HUDEP-2 (cell line): ENCODE results near the gene CHRM5.
"Not testable (repeated sequence)": the region's sequence is repeated elsewhere in the genome, so short reads cannot be mapped to it uniquely, and the experiment has no call there.

ENCODE experiments used
- DNase-seq, 76 experiments: peaks; one replicate each; lab custom pipeline; 2025; ENCODE audit not compliant: unreplicated experiment in 76 of 76; lab: John Stamatoyannopoulos, UW

The CHRM5 gene

DNA sequence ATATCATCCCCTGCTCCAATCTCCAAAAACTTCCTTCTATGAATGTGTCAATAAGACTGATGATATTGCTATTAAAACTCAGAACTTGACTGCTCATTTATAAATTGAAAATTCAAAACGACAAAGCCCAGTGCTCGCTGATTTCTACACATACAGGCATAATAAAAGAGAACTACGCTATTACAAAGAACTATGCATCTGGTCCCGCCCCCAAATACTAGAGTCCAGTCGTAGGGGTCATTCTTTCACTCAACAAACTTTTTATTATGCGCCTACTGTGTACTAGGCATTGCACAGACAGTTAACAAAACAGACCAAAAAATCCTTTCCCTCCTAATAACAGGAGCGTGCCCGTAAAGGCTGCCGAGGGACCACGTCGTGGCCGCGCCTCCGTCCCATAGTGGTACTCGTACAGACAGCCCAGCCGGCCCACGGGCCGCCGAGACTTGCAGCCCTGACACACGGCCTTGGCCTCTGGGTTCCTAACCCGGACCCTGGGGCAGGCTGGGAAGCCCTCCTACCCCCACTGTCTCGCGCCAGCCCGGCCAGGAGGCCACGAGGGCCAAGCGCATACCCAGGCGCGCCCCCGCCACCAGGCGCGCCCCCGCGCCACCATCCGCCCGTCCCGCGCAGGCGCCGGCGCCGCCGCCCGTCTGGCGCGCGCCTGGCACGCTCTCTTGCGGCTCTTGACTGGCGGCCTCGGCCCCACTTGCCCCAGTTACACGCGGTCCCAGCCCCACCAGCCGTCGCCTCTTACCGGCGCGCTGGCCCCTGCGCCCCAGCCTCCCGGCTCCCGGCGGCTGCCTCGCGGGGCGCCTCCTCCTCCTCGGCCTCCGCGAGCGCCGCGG lies 70.0 kb downstream of the CHRM5 start:
- peak in 71 of 76 experiments; percentile 16 to 91 (median 60) for DNase-seq

DNA sequence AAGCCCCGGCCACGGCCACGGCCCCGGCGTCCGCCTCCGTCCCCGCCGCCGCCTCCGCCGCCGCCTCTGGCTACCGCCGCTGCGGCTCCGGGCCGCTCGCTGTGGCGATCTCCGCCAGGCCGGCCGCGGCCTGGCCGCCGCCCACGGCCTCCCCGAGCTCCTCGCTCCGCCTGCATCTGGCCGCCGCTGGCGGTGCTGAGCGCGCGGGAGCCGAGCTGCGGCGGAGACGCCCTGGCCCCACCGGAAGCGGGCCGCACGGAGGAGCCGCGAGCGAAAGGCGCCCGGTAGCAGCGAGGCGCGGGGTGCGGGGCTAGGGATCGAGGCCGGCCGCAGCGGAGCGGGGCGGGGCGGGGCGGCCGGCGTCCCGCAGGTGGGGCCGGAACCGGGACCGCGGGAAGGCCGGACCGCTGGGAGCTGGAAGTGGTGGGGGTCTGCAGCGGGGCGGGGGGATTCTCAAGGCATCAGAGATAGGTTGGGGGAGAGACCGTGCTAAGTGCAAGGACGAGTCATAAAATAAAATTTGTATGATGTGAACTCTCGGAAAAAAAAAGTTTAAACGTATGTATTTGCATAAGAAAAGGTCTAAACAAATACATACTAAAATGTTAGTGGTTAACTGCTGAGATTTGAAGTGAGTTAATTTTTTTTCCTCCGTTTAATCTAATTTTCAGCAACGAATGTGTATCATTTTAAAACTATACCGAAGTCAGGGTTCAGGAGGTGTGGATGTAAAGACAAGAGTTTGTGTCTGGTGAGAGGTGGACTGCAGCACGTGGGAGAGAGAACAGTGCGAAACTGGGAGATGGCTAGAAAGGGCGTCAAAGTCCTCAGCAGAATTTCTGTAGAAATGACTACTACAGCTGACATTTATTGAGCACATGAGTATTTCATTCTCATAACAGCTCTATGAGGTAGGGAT lies 70.8 kb downstream of the CHRM5 start, which contains the start of gene AVEN:
Gene AVEN (minus strand): TSS at position 334 of the 919 bp plus-strand sequence. CDS start 158 bp downstream, at position 176.
- peak in 38 of 76 experiments; percentile 4 to 60 (median 28) for DNase-seq

DNA sequence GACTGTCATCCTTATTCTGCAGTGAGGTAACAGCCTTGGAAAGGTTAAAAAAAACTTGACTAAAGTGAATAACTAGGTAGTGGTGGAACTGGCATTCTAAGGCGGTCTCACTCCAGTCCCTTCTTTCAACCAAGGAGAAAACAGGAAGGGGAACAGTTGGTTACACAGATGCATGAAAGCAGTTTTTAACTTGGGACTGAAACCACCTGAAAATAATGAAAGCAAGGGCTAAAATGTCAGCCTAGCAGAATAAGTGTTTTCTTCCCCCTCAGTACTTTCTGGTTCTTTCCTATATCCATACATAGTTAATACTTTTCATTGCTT lies 71.5 kb downstream of the CHRM5 start:
- peak in 1 of 76 experiments; percentile 26 for DNase-seq

DNA sequence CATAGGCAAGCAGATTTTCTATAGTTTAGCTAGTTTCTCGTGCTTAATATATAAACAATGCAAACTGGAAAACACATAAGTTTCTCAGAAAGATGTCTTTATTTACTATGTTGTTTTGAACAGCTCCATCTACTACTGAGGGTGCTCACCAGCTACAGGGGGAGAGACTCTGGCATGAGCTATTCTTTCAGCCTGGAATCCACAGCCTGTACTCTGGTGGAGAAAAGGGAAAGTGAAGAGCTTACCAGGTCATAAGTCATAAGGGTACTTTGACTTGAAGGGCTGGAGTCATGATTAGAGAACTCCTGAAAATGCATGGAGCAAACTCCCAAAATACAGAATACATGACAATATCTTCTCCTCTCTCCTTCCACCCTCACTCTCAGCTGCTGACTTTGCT lies 75.1 kb downstream of the CHRM5 start:
- DNase-seq = no peak

DNA sequence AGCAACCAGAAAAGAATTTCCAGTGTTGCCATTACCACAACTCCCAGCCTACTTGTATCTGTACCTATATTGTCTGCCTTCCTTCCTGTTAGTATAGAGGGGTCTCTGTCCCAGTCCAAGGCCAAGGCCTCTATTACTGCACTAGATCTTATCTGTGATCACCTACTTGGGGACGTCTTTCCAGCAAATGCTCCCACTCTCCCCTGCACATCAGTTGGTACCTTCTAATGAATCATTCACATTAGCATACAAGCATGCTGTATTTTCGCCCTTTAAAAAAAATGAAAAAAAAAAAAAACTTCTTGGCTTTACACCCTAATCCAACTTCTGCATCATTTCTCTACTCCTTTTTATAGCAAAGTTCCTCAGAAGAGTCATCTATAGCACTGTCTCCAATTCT lies 75.5 kb downstream of the CHRM5 start:
- DNase-seq = no peak

DNA sequence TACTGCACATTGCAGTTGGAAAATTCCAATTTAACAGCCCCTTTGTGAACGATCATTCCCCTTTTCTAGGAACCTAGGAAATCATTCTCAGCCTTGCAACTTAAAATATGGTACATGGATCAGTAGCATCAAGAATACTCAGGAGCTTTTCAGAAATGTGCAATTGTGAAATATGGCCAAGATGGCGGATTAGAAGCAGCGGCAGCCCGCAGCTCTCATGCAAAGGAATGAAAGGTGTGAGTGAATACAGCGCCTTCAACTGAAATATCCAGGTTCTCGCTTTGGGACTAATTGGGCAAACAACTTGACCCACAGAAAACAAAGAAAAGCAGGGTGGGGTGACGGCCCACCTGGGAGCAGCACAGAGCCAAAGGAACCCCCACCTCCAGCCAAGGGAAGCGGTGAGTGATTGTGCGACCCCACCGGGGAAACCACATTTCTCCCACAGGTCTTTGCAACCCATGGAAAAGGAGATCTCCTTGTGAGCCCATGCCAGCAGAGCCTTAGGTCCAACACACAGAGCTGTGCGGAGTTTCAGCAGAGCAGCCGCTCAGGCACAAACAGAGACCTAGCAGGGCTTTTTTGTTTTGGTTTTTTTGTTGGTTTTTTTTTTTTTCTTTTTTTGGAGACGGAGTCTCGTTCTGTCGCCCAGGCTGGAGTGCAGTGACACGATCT lies 78.3 kb downstream of the CHRM5 start:
- DNase-seq = no peak

DNA sequence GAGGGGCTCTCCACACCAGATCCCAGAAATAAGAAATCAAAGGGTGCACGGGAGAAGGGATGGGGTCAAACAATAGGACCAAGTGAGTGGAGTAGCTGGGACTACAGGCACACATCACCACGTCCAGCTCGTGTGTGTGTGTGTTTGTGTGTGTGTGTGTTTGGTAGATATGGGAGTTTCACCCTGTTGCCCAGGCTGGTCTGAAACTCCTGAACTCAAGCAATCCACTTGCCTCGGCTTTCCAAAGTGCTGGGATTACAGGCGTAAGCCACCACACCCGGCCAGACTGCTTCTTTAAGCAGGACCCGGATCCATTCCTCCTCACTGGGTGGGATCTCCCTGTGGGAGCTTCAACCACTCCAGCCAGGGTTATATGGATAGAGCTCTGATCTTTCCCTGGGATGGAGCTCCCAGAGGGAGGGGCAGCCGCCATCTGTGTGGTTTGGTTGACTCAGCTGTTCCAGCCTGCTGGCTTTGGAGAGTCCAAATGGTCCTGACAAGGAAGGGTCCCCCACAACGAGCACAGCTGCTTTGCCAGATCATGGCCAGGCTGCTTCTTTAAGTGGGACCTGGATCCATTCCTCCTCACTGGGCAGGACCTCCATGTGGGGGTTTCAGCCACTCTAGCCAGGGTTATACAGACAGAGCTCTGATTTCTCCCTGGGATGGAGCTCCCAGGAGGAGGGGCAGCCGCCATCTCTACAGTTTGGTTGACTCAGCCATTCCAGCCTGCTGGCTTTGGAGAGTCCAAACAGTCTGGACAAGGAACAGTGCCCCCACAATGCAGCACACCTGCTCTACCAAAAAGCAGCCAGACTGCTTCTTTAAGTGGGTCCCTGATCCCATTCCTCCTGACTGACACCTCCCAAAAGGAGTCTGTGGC lies 79.8 kb downstream of the CHRM5 start:
- DNase-seq = no peak

DNA sequence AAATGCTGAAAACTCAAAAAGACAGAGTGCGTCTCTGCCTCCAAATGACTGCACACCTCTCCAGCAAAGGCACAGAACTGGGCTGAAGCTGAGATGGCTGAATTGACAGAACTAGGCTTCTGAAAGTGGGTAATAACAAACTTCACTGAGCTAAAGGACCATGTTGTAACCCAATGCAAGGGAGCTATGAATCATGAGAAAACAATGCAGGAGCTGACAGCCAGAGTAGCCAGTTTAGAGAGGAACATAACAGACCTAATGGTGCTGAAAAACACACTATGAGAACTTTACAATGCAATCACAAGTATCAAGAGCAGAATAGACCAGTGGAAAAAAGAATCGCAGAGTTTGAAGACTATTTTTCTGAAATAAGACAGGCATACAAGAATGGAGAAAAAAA lies 80.8 kb downstream of the CHRM5 start:
- DNase-seq = no peak

DNA sequence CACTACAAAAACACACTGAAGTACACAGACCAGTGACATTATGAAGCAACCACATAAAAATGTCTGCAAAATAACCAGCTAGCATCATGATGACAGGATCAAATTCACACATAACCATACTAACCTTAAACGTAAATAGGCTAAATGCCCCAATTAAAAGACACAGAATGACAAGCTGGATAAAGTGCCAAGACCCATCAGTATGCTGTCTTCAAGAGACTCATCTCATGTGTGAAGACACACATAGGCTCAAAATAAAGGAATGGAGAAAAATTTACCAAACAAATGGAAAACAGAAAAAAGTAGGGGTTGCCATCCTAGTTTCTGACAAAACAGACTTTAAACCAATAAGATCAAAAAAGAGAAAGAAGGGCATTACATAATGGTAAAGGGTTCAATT lies 82.1 kb downstream of the CHRM5 start:
- DNase-seq = not testable (repeated sequence)

DNA sequence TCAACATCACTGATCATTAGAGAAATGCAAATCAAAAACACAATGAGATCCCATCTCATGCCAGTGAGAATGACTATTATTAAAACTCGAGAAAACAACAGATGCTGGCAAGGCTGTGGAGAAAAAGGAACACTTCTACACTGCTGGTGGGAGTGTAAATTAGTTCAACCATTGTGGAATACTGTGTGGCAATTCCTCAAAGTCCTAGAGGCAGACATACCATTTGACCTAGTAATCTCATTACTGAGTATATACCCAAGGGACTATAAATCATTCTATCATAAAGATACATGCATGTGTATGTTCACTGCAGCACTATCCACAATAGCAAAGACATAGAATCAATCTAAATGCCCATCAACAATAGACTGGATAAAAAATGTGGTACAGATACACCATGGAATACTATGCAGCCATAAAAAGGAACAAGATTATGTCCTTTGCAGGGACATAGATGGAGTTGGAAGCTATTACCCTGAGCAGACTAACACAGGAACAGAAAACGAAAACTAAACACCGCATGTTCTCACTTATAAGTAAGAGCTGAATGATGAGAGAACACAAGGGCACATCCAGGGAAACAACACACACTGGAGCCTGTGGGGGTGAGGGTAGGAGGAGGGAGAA lies 85.9 kb downstream of the CHRM5 start:
- no peak for DNase-seq

DNA sequence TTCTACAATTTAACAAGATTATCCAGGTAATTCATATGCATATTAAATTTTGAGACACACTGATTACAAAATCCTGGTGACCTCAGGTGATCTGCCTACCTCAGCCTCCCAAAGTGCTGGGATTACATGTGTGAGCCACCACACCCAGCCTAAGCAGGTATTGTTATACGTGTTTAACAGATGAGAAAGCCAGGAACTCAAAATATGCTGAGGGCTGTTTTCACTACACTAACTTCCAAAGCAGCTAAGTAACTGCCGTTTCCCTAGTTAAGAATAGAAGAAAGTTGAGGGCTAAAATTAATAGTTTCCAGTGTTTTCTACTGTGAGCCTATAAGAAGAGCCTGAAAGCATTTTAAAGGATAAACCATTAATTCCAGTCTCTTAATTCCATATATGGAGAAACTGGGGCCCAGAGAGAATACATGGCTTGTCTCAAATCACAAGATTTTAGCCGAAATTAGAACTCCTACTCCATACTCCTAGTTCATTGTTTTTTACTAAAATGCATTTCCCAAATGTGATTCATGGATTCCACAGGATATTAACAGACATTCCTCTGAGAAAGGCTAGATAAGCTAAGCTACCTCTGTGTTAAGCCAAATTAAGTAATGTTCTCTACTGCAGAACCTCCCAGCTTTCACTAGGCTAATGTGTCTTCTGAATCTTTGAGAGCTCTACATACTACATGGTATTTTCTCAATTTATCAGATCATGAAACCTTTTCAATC lies 87.7 kb downstream of the CHRM5 start:
- DNase-seq = no peak

DNA sequence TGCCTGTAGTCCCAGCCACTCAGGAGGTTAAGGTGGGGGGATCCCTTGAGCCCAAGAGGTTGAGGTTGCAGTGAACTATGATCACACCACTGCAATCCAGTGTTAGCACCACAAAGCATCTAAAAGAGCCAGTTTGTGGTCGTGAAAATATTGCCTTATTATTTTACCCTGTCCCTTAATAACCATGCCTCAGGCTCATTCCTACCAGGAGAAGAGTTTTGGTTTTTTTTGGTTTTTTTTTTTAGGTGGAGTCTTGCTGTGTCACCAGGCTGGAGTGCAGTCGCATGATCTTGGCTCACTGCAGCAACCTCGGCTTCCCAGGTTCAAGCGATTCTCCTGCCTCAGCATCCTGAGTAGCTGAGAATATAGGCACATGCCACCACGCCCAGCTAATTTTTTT lies 88.6 kb downstream of the CHRM5 start:
- no peak for DNase-seq

DNA sequence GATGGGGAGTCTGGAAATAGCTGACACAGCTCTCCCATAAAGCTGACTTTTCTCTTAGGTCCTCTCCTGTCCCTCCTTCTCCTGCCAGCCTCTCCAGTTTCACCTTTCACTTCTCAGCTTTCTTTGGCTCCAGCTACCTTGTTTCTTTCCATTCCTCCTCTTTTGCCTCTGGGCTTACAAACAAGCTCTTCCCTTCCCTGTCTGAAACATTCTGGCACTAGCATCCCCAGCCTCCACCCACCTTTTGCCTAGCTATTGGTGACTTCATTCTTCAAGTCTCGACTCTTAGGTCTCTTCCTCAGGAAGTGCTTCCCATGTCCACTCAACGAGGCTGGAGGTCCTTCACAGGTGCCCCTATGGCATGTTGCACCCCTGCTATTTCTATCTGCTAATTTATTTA lies 91.2 kb downstream of the CHRM5 start:
- no peak for DNase-seq

DNA sequence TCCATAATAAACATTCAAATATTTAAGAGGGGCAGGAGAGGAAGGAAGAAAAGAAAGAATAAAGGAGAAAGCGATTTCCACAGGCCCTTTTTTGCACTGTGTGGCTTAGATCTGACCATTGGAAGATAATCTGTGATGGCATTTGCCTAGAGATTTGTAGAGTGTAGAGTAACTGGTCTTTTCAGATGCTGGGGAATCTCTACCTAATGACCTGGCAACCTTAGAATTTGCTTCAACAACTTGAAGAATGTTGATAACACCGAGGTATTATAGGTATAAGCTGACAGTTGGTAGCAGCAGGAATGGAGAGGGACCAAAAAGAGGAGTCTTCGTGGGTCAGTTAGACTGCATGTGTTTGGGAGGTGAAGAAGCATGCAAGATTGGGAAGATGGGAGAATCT lies 91.6 kb downstream of the CHRM5 start:
- no peak for DNase-seq

DNA sequence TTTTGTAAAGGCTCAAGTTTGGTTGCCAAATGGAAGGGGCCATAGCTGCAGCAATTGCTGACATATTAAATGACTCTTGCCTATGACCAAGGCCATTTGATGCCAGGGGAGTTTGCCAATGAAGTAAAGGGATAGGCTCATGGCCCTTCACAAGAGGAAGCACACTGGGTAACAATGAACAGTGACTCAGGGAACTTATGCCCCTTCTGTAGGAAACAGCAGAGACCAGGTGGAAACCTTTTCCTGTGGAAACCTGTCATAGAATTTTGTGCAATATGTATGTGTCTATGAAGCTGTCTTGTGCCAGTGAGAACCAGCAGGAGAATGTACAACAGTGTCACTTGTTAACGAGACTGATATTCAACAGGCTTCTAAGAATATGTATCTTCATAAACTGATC lies 96.1 kb downstream of the CHRM5 start:
- no peak for DNase-seq

DNA sequence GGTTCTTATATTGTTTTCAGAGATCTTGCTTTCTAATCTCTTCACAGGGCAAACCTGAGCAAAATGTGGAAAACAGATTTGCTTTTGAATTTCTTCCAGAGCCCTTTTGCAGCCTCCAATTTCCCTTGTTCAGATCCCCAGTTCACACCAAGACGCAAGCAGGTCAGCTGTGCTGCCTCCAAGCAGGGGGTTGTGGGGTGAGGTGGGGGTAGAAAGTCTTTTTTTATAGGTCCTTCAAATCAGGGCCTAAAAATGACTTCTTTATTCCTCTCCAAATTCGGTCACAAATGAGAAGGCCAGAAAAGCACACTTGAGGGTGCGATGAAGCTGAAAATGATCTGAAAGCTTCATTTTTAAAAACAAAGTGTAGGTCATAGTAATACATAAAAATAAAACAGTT lies 97.0 kb downstream of the CHRM5 start:
- no peak for DNase-seq

DNA sequence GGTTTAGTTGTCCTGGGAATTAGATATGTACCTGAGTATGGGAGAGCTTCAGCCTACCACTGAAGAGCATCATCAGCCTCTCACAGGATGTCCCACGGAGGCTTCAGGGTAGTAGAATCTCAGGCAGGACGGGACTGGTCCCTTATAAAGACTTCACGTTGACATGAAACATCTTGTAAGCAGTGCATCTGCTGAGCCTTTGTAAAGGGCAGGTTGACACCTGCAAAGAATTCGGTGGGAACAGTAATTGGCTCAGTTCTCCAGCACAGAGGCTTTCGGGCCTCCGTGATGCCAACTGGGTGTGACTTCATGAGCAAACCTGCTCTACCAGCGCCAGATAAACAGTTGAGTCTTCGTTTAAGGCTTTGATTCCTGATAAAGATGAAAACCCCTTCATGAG lies 97.6 kb downstream of the CHRM5 start:
- DNase-seq = no peak

DNA sequence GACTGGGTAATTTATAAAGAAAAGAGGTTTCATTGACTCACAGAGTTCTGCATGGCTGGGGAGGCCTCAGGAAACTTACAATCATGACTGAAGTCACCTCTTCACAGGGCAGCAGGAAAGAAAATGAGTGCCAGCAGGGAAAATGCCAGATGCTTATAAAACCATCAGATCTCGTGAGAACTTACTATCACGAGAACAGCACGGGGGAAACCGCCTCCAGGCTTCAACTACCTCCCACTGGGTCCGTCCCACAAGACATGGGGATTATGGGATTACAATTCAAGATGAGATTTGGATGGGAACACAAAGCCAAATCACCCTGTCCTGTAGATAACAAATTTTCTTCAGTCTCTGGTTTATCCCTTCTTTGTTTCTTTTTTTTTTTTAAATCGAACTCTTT lies 101.7 kb downstream of the CHRM5 start:
- DNase-seq = no peak

DNA sequence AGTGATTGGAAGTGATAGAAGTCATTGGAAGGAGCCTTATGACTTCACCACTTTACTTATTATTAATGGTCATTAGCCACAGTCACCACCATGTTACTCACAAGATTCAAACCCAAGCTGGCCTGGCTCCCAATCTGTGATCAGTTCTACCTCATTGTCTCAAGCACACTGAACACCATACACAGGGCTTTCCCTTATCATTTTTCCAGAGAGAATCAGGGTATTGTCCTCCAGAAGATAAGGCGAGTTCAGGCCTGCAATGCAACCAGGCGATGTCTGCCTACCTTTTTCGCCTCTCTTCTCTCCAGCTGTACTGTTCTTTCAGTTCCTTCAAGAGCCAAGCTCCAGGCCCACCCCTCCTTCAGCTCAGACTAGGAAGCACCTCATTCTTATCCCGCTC lies 108.5 kb downstream of the CHRM5 start:
- DNase-seq = peak in 9 of 76 experiments; percentile 2 to 20 (median 9)
